HG03066 (cell line): ENCODE measurements around the gene LCN15.
"Not testable (repeated sequence)": the region's sequence is repeated elsewhere in the genome, so short reads cannot be mapped to it uniquely, and the experiment has no call there.

Experiments used
- ATAC-seq: cut with Tn5 transposase; IDR thresholded peaks from one replicate; pipeline ENCODE4 v1.9.1; 2021; ENCODE audit warnings: low read depth; ENCODE audit not compliant: unreplicated experiment

Gene LCN15

GRCh38 chr9:136795000-136795348 lies 30.7 kb upstream of the LCN15 start:
- ATAC-seq = no peak

- ATAC-seq = no peak
These were observed 30.1 kb upstream of the LCN15 start for GRCh38 chr9:136794281-136794999.

GRCh38 chr9:136793086-136793946 lies 29.0 kb upstream of the LCN15 start:
- no peak for ATAC-seq

- ATAC-seq = no peak
These were observed 28.2 kb upstream of the LCN15 start for GRCh38 chr9:136792321-136793085.

GRCh38 chr9:136791516-136792276 lies 27.4 kb upstream of the LCN15 start:
- ATAC-seq = peak; percentile 20

GRCh38 chr9:136790640-136791515 lies 26.6 kb upstream of the LCN15 start, which contains the start of gene TMEM141:
TSS of gene TMEM141 (plus strand) at chr9:136791344. CDS start at chr9:136791371, 27 bp downstream.
- ATAC-seq = peak; percentile 80

GRCh38 chr9:136789523-136789937 lies 25.2 kb upstream of the LCN15 start:
- no peak for ATAC-seq

- not testable (repeated sequence) for ATAC-seq
These were observed 24.6 kb upstream of the LCN15 start for GRCh38 chr9:136788644-136789522.

GRCh38 chr9:136787690-136788400 lies 23.5 kb upstream of the LCN15 start:
- no peak for ATAC-seq

GRCh38 chr9:136786983-136787382 lies 22.7 kb upstream of the LCN15 start:
- not testable (repeated sequence) for ATAC-seq

- no peak for ATAC-seq
These were observed 22.1 kb upstream of the LCN15 start for GRCh38 chr9:136786451-136786850.

- not testable (repeated sequence) for ATAC-seq
These were observed 21.4 kb upstream of the LCN15 start for GRCh38 chr9:136785565-136786355.

- ATAC-seq = no peak
These were observed 20.7 kb upstream of the LCN15 start for GRCh38 chr9:136784997-136785361.

- ATAC-seq = no peak
These were observed 20.1 kb upstream of the LCN15 start for GRCh38 chr9:136784249-136784996.

- no peak for ATAC-seq
These were observed 18.1 kb upstream of the LCN15 start for GRCh38 chr9:136782452-136782851.

GRCh38 chr9:136779808-136780207 lies 15.5 kb upstream of the LCN15 start:
- ATAC-seq = no peak
